Ramos (cell line): ENCODE results near the gene SPA17.

Experiments used
- in situ Hi-C: fragments of 300-500 bp; cut with MboI; formaldehyde crosslinking; loops from one replicate; pipeline ENCODE4 v1.14.3; 2022; ENCODE audit warnings: low sequenced_read_pairs; ENCODE audit not compliant: unreplicated experiment

Gene SPA17

DNA sequence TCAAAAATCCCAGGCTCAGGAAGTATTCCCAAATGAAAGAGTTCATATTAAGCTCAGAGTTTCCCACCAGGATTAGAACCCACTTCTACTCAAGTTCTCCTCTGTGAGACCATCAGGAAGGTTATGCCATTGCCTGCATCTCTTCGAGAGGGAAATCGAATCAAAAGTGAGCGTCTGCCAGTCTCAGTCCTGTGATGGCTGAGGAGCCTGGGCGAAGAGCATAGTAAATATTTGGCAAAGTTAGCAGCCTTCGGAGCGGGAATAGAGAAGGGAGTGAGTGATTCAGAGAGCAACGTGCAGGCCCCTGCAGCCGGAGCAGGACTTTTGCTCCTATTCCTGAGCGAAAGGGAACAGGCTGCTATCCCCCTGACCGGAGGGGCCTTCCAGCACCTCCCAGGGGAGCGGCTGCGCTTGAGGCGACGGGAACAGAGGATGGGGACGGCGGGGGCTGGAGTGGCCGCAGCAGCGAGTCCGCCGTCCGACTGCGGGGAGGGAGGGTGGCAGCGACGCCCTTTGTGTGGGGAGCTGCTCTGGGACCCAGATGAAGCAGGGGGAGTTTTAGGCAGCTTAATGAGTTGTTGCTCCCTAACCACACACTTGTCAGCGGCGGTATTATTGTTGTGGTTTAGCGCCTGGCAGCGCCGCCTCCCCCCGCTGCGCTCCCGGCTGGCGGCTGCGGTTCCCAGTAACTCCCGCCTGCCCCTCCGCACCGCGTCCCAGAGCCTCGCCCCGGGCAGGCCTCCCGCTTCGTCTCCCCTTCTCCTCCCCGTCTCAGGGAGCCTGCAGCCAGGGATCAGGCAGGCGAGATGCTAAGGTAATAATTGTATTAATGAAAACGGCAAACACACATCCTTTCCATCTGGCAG, 44.3 kb downstream of the SPA17 start:
- in situ Hi-C loops: no loop called here

GRCh38 chr11:124718801-124719200, 45.1 kb downstream of the SPA17 start:
- in situ Hi-C loops: no loop called here

DNA sequence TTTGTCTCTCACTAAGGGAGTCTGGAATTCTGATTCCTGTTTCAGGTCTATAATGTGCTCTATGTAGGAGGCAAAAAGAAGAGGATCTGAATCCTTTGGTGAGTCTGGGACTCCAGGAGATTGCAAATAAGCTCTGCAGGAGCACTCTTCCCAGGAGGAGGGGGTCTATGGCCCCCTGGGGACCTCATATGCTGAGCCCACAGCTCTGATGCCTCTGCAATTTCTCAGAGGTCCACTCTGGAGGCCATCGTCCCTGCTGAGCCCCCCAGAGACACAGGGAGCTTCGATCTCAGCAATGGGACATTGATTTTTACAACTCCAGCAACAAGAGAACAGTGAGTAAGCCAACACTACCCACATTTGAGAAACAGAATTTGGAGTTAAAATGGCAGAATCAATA, 45.8 kb downstream of the SPA17 start:
- in situ Hi-C loops: no loop called here

GRCh38 chr11:124722176-124722575, 48.5 kb downstream of the SPA17 start:
- in situ Hi-C loops: no loop called here

DNA sequence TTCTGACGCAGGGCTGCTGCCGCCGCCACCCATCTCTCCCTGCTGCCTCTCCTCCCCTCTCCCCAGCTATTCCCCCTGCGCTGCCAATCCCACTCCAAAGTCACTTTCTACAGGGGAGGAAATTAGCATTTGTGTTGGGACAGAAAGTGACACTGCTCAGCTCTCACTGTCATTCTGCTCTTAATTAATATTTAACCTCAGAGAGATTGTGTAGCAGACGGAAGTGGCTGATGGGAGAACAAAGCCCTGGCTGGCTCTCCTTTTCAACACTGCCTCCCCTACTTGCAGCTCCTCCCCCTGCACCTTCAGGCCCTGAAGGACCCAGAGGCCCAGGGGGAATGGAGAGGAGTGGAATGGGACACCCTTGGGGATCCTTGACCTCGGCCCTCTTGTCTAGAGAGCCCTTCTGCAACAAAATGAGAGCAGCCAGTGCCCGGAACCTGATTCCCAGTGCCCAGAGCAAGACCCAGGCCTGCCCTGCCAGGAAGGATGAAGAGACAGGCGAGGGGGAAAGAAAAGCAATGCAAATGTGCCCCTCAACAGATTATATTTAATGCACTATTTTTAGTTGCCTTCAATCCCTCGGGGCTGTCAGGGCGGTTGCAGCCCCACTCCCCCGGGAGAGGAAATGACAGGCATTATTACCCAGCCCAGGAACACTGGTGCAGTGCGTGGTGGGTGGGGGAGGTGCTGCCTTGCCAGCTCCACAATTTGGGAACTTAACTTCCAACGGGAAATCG, 51.4 kb downstream of the SPA17 start:
- in situ Hi-C loops: no loop called here

DNA sequence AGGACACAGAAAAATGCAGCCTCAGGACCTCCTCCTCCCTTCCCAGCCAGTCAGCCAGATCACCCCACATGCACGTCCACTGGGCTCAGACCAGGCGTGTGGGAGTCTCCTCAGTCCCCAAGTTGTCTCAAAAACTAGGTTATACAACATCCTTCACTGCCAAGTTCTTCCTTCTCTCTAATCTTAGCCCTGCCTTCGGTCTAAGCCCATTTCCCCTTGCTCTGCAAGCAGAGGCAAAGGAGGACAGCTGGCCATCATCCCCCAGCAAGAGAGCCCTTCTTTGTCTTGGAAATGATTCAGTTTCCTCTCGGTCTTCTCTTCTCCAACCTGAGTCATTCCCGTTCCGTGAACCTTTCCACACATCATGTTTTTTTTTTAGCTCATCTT, 52.0 kb downstream of the SPA17 start:
- in situ Hi-C loops: no loop called here

DNA sequence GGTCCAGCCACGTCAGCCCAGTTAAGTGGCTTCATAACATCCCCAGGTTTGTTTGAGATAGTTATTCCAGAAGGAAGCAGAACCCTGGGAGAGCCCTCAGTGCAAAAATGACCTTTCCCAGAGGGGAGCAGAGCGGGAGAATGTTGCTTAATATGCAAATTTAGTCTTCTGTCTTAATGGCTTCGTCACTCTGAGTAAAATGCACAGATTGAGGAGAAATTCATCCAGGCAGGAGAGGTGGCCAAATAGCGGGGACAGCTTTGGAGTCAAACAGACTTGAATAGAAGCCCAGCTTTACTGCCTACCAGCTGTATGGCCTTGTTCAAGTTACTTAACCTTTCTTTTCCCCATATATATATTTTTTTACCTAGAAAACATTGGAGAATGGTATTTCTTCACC, 53.8 kb downstream of the SPA17 start:
- in situ Hi-C loops: no loop called here

GRCh38 chr11:124728134-124728533, 54.4 kb downstream of the SPA17 start:
- in situ Hi-C loops: no loop called here

GRCh38 chr11:124729571-124729970, 55.9 kb downstream of the SPA17 start:
- in situ Hi-C loops: no loop called here

DNA sequence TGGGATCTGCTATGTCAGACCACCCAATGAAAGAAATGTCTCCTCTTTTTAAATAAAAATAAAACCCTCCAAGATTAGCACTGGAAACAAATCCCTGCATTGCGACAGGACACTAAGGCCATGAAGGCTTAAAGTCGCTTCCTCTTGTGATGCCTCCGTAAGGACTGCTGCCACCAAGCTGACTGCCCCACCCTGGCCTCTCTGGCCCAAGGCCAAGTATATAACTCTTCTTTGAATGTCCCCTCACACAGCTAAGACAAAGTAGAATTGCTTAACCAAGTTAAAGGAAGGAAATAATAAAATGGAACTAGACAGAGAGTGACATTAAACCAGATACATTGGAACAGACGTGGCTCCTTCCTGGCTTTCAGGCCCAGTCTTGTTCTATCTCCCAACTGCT, 58.5 kb downstream of the SPA17 start:
- in situ Hi-C loops: no loop called here

GRCh38 chr11:124736736-124737135, 63.0 kb downstream of the SPA17 start:
- in situ Hi-C loops: no loop called here

GRCh38 chr11:124737638-124738305, 64.1 kb downstream of the SPA17 start:
- in situ Hi-C loops: no loop called here

DNA sequence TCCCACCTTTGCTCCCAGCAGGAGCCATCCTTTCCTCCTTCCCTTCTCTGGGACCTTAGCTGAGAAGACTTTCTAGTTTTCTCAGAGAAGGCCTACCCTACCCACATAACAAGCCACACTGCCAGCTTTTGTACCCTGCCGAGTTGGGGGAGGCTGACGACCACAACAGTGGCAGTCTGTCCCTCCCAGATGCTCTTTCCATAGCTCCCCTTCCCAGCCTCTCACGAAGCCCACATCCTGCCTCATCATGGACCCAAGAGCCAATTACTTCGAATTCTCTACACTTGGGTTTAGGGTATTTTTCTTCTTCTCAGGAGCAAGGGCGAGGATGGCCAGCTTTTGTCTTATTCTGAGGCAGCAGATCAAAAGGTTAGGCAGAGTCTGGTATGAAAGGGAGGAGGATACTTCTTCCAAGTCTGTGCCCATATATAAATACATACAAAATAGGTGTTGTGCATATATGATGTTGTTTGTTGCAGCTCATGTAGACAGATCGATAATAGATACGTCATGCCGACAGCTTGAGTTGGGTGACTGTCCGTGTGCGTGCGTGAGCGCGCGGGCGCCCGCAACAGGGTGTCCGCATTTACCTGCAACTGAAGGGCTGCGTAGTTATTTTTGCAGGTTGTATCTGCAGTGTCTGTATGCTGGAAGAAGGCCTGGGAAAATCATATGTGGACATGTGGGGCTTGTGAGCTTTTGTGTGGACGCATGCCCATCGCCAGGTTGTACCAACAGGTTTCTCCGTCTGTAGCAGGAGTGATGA, 65.2 kb downstream of the SPA17 start:
- in situ Hi-C loops: no loop called here

DNA sequence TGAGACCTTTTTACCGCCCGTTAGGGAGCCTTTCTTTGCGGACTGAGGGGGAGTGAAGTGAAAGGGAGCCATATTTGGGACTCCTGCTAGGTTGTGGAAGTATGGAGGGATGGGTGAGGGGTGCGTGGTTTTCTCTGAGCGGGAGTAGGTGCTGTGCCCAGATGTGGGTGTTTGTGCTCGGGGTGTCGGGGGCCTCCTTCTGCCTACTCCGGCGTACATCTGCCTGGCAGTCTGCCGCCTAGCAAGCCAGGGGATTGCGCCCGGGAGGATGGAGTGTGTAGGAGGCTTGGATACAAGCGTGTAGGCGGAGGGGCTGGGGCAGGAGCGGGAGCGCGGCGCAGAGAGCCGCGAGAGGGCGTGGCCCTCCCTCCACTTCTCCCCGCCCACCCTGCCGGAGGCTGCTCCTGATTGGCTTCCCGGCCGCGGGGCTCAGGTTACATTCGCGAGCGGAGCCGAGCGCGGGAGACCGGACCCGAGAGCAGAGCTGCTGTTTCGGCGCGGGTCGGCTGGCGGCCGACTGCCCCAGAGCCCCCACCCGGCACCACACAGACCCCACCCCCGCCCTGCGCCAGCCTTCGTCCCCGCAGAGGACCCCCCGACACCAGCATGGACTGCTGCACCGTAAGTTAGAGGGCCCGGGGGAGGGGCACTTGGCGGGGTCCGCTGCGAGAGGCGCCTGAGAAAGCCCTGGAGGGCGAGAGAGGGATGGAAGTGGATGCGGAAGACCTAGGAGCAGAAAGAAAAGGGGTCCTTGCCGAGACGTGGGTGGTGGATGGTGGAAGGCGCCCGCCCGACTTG, 66.0 kb downstream of the SPA17 start, which contains the start of gene NRGN:
NRGN (plus strand) TSS at position 464 of the 798 bp plus-strand sequence; CDS start at position 607, 143 bp downstream.
- in situ Hi-C loops: no loop called here

DNA sequence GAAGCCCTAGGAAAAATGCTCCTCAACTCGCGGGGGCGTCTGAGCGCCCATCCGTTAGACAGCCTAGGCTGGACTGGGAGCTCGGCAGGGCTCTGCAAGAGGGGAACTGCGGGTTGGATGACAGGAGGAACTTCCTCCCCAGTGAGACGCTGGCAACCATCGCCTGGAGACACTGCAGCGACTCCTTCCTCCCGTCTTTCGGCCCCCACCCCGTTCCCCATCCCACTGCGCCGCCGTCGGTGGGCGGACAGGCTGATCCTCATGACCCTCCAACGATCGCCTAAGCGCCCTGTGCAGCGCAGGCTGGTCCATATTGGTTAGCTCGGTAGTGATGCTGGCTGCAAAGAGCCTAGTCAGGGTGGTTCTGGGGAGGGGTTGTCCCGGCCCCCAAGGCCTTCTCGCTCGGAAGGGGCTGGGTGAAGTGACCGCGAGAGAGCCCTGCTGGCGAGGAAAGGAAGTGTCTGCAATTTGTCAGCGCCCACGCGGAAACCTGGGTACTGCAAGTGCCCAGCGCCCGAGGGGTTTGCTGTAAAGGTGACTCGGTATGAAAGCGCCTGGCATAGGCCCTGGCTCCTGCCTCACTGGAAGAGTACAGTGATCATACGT, 66.7 kb downstream of the SPA17 start:
- in situ Hi-C loops: no loop called here

GRCh38 chr11:124742555-124742954, 68.9 kb downstream of the SPA17 start:
- in situ Hi-C loops: no loop called here

DNA sequence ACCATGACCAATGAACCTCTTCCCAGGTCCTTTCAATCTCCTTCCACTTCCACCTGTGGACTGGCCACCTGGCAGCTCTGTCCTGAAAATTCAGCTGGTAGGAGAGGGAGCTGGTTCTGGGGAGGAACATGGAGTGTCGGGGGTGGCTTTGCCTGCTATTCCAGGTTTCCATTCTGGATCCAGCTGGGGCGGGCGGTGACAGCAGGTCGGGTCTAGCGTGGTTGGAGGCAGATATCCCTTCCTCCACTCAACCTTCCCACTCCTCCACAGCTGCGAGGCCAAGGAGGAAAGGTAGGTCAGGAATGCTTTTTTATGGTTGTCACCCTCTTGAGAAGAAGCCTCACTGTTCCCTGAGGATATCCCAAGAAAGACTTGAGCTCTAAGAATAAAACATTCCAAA, 69.3 kb downstream of the SPA17 start:
- in situ Hi-C loops: no loop called here

DNA sequence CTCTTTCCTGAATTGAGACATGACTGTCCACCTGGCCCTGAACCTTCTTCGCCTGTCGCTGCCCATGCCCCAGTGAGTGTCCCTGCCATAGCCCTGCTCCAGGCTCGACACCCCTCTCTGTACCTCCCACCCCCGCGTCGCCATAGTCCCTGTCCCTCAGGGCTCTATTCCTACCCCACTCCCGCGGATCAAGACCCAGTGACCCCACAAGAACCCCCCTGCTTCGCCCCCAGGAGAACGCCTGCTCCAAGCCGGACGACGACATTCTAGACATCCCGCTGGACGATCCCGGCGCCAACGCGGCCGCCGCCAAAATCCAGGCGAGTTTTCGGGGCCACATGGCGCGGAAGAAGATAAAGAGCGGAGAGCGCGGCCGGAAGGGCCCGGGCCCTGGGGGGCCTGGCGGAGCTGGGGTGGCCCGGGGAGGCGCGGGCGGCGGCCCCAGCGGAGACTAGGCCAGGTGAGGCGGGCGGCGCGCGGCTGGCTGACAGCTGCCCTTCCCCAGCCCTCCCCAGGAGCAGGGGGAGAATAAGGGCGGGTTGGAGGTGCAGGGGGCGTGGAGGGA, 71.6 kb downstream of the SPA17 start:
- in situ Hi-C loops: no loop called here
